Kidney epithelial cell (primary cell): ENCODE measurements around the gene KLHL25. TPM values are rescaled to one million over a fixed set of nuclear protein-coding genes. Genes with fewer than 3 reads are reported as not detected.

ENCODE experiments used
- DNase-seq: peaks from one replicate; pipeline ENCODE4 v3.0.0-alpha.2; 2010; ENCODE audit warnings: low read depth
- H3K27me3 ChIP-seq: 2 replicates; pipeline ENCODE4 v1.6.0; 2011; ENCODE audit warnings: low read length; ENCODE audit not compliant: control insufficient read depth, insufficient read depth
- H3K36me3 ChIP-seq: 2 replicates; pipeline ENCODE4 v1.5.1; 2011; ENCODE audit warnings: low read length; ENCODE audit not compliant: control insufficient read depth, insufficient read depth
- H3K4me3 ChIP-seq: 2 replicates; pipeline ENCODE4 v1.5.1; 2011; ENCODE audit warnings: low read depth, mild to moderate bottlenecking, control low read depth, low read length
- total RNA-seq: library from RNA; depleted of rRNA; stranded (reverse); fragments of >200 nt; gene quantifications from 2 replicates; pipeline ENCODE4 v1.2.3, GENCODE V29; 2015
- TF ChIP-seq, protein P1 (sequence below): IDR thresholded peaks from 2 replicates; pipeline ENCODE4 v1.5.1; 2011; ENCODE audit warnings: mild to moderate bottlenecking, moderate library complexity, low read length, control low read depth, inconsistent platforms; ENCODE audit not compliant: insufficient read depth, poor library complexity, severe bottlenecking

KLHL25 gene
- total RNA-seq, 1 donor from 2014 or later = 14.8 TPM

DNA sequence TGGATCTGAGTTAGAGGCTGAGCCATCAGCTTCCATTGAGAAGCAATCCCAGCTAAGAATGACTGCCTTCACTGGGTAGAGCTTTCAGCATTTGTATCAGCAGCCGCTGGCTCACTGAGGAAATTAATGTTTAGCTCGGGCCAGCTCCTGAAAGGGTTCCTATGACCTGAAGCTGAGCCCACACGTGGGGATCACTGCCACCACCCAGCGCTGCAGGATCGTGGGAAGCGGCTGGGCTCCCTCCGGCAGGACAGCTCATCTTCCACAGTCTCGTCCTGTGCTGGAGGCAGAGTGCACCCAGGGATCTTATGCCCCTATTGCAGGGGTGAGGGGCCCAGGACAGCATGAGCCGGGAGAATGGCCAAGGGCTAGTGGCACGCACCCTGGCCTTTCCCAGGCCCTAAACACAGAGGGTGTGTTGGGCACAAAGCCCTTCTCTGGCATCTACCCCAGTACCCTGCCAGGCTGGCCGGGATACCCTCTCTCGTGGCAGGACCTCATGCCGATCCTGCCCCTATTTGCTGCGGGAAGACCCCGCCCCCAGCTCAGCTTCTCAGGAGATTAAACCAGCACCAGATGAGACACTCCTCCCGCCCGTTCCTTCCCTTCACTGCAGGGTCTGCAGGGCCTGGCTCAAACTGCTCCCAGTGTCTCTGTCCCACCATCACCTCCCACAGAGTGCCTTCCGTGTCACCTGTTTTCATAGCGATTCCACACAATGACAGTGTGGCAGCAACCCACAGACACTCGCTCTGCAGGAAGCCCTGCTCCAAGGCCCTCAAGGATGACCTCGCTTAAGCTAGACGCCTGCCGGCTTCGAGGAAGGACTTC lies 28.5 kb downstream of the KLHL25 start:
- TF ChIP-seq, protein P1, sequence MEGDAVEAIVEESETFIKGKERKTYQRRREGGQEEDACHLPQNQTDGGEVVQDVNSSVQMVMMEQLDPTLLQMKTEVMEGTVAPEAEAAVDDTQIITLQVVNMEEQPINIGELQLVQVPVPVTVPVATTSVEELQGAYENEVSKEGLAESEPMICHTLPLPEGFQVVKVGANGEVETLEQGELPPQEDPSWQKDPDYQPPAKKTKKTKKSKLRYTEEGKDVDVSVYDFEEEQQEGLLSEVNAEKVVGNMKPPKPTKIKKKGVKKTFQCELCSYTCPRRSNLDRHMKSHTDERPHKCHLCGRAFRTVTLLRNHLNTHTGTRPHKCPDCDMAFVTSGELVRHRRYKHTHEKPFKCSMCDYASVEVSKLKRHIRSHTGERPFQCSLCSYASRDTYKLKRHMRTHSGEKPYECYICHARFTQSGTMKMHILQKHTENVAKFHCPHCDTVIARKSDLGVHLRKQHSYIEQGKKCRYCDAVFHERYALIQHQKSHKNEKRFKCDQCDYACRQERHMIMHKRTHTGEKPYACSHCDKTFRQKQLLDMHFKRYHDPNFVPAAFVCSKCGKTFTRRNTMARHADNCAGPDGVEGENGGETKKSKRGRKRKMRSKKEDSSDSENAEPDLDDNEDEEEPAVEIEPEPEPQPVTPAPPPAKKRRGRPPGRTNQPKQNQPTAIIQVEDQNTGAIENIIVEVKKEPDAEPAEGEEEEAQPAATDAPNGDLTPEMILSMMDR = no peak
- H3K36me3 ChIP-seq = no peaks in the 10 kb centered on the region
- no peak overlapping the region for H3K4me3 ChIP-seq
- no peaks in the 10 kb centered on the region for H3K27me3 ChIP-seq
- DNase-seq = no peak

DNA sequence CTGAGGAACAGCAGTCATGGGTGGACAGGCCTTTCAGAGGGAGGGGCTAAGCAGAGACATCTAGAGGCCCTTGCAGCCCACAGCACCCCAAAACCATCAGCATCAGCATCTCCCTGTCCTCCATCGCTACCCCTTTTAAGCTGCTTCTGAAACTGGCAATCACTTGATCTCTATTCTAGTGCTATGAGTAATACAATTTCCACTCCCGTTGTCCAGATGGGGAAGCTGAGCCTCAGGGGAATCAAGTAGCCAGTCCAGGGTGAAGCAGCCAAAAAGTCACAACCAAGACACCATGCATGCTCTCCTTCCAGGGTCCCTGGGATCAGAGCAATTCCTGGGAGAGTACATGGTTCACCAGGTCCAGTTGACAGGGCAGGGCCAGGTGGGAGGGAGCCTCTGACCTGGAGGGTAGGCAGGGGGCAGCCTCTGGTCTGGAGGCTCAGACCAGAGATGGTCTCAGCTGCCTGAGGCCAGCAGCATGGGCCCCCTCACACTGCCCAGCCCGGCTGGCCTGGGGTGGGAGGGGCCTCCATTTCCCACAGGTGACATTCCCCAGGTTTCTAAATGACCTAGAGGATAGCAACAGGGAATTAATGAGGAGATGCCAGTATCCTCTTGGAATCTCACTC lies 30.0 kb downstream of the KLHL25 start:
- no peak for DNase-seq
- no peaks in the 10 kb centered on the region for H3K27me3 ChIP-seq
- no peaks in the 10 kb centered on the region for H3K36me3 ChIP-seq
- H3K4me3 ChIP-seq = no peak overlapping the region
- TF ChIP-seq, protein P1 = no peak

DNA sequence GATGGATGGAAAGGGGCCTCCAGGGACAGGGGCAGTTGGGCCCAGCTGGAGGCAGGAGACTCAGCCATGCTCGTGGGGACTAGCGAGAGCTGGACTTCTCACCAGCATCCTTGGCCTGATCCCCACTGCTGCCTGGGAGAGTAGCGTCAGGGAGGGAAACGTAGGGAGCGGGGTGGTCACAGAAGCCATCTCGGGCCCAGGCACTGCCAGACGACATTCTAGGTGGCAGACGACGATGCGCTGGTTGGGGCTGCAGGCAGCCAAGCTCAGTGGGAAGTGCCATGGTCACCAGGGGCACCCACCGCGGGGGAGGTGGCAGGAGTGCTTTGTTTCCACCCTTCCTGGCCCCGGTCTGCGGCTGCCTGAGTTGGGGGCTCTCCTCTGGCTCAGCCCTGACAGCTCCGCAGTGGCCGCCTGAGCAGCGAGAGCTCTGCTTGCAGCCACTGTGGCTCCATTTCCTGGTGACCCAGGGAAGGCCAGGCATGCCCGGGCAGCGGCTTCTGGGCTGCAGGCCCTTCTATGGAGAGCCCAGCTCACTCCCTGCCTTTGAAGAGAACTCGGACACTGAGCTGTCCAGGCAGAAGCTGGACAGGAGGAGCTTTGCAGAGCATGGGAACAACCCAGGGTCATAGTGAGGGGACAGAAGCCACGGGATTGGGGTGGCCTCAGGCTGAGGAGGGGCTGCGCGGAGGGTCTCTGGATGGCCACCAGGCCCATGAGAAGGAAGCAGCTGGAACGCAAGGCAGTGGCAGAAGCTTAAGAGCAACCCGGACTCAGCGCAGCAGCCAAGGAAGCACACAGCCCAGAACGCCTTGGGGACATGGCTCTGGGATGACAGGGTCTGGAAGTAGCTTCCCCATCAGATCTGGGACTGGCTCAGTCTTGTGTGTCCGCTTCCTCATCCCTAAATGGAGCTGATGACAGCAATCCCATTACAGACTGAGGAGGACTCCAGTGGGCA lies 30.8 kb downstream of the KLHL25 start:
- no peak for DNase-seq
- Histone ChIP-seq H3K4me3 (no peak overlapping the region), H3K36me3 (no peaks in the 10 kb centered on the region), H3K27me3 (no peaks in the 10 kb centered on the region)
- TF ChIP-seq, protein P1 = no peak

DNA sequence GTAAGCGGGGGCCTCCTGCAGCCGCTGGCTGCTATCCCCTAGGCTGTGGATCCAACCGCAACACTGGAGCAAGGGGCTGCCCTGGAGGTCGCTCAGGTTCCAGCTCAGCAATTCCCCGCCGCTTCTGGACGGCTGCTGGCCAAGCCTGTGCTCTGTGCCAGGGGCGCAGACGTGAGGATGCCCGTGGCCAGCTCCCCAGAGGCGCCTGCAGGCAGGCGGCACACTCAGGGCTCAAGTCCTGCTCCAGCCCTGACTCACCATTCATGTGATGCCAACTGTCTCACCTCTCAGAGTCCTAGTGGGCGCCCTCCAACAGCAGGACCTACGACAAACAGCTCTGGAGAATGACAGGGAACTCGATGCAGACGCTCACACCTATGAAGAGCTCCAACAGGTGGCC lies 31.6 kb downstream of the KLHL25 start:
- H3K4me3 ChIP-seq = no peak overlapping the region
- no peak for DNase-seq
- TF ChIP-seq, protein P1 = no peak
- no peaks in the 10 kb centered on the region for H3K27me3 ChIP-seq
- H3K36me3 ChIP-seq = no peaks in the 10 kb centered on the region

DNA sequence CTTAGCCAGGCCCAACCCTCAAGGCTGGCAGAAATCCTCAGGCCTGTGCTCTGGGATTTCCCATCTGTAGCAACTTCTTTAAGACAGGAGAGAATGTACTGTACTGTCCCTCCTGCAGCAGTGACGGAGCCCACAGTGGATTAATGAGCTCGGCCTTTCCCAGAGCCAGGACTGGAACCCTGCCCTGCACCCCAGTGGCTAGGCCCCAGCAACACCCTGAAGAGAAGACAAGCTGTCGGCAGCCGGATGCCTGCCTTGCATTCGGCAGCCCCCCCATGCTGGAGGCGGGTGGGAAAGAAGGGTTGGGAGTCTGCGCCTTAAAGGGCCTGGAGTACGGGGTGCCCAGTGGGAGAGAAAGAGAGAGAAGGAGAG lies 32.0 kb downstream of the KLHL25 start:
- no peak for DNase-seq
- TF ChIP-seq, protein P1 = no peak
- H3K27me3 ChIP-seq = no peaks in the 10 kb centered on the region
- H3K4me3 ChIP-seq = no peak overlapping the region
- H3K36me3 ChIP-seq = no peaks in the 10 kb centered on the region
